Measurements from ENCODE around the gene SMAD7. TPM values are rescaled to one million over a fixed set of nuclear protein-coding genes. Genes with fewer than 3 reads are reported as not detected.

The SMAD7 gene
- total RNA-seq, 1 donor: 89.7 TPM

GRCh38 chr18:48957616-48958015 is 6.9 kb upstream of the SMAD7 start:
- peaks cover 13% of the 10 kb centered on the region for H3K4me1 ChIP-seq (ENCODE audit: insufficient read depth, low read length)
- H3K4me3 ChIP-seq (ENCODE audit: low read length): no peak overlapping the region
- no peaks in the 10 kb centered on the region for H3K9me3 ChIP-seq (ENCODE audit: low read depth, low read length)
- H3K27me3 ChIP-seq (ENCODE audit: insufficient read depth, low read length): no peaks in the 10 kb centered on the region

DNA sequence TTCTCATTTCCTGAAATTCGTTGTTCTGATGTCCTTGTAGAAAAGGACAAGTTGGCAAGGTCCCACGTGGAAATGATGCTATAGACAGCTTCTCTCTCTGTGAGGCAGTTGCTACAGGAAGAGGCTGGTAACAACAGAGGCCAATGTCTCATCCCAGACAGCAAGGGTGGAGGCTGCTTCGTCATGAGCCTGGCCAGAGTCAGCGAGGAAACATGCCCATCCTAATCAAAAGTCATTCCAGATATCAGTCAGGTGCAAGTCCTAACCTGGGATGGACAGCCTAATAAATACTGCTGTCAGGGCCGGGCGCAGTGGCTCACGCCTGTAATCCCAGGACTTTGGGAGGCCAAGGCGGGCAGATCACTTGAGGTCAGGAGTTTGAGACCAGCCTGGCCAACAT is 6.4 kb upstream of the SMAD7 start:
- Histone ChIP-seq H3K27me3 (ENCODE audit: insufficient read depth, low read length) (no peaks in the 10 kb centered on the region), H3K4me1 (ENCODE audit: insufficient read depth, low read length) (peaks cover 13% of the 10 kb centered on the region), H3K9me3 (ENCODE audit: low read depth, low read length) (no peaks in the 10 kb centered on the region), H3K4me3 (ENCODE audit: low read length) (no peak overlapping the region)

- H3K4me3 ChIP-seq (ENCODE audit: low read length): no peak overlapping the region
- H3K27me3 ChIP-seq (ENCODE audit: insufficient read depth, low read length): no peaks in the 10 kb centered on the region
- no peaks in the 10 kb centered on the region for H3K9me3 ChIP-seq (ENCODE audit: low read depth, low read length)
- peaks cover 13% of the 10 kb centered on the region for H3K4me1 ChIP-seq (ENCODE audit: insufficient read depth, low read length)
Observed at GRCh38 chr18:48956356-48956755, 5.6 kb upstream of the SMAD7 start.

GRCh38 chr18:48955830-48956261 is 5.1 kb upstream of the SMAD7 start:
- Histone ChIP-seq H3K4me1 (ENCODE audit: insufficient read depth, low read length) (peaks cover 16% of the 10 kb centered on the region), H3K4me3 (ENCODE audit: low read length) (no peak overlapping the region), H3K27me3 (ENCODE audit: insufficient read depth, low read length) (no peaks in the 10 kb centered on the region), H3K9me3 (ENCODE audit: low read depth, low read length) (no peaks in the 10 kb centered on the region)

GRCh38 chr18:48954886-48955819 is 4.4 kb upstream of the SMAD7 start:
- Histone ChIP-seq H3K9me3 (ENCODE audit: low read depth, low read length) (no peaks in the 10 kb centered on the region), H3K4me3 (ENCODE audit: low read length) (no peak overlapping the region), H3K27me3 (ENCODE audit: insufficient read depth, low read length) (no peaks in the 10 kb centered on the region), H3K4me1 (ENCODE audit: insufficient read depth, low read length) (peaks cover 18% of the 10 kb centered on the region)

- no peaks in the 10 kb centered on the region for H3K9me3 ChIP-seq (ENCODE audit: low read depth, low read length)
- H3K4me1 ChIP-seq (ENCODE audit: insufficient read depth, low read length): peaks cover 28% of the 10 kb centered on the region
- H3K27me3 ChIP-seq (ENCODE audit: insufficient read depth, low read length): no peaks in the 10 kb centered on the region
- peak overlapping the region; percentile 57 for H3K4me3 ChIP-seq (ENCODE audit: low read length)
Observed at GRCh38 chr18:48953104-48953706, 2.4 kb upstream of the SMAD7 start.

GRCh38 chr18:48952287-48953103 is 1.7 kb upstream of the SMAD7 start:
- no peaks in the 10 kb centered on the region for H3K27me3 ChIP-seq (ENCODE audit: insufficient read depth, low read length)
- H3K4me1 ChIP-seq (ENCODE audit: insufficient read depth, low read length): peaks cover 35% of the 10 kb centered on the region
- H3K9me3 ChIP-seq (ENCODE audit: low read depth, low read length): no peaks in the 10 kb centered on the region
- peak overlapping the region; percentile 57 for H3K4me3 ChIP-seq (ENCODE audit: low read length)

DNA sequence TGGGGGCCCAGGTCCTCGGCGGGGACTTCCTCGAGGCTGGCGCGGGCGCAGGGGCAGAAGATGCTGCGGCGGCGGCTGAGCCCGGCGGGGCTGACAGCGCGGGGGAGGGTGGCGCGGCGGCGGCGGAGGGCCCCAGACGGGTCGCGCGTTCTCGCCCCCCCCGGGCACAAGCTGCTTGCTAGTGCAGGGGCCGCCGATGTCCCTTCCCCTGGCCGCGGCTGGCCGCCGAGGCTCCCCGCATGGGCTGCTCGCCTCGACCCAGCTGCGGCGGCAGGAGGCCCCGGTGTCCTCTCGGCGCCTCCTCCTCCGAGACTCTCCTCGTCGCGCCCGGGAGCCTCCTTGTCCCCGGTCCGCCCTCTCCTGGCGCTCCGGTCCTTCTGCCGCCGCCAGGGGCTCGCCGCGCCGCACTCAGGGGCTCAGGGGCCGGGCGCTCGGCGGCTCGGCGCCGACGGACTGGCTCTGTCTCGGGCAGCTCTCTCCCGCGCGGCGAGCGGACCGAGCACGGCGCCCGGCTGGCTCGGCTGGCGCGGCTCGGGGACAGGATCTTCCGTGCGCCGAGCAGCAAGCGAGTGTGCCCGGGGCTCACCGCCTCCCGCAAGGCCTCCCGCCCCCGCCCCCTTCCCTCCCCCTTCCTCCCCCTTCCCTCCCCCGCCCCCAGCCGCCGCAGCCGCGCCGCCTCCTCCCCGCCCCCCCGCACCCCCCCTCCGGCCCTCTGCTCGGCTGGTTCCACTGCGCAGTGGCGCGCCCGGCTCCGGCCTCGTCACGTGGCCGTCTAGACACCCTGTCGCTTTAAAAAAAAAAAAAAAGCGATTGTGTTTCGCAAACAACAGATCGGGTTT is 902 bp upstream of the SMAD7 start:
- Histone ChIP-seq H3K9me3 (ENCODE audit: low read depth, low read length) (no peaks in the 10 kb centered on the region), H3K27me3 (ENCODE audit: insufficient read depth, low read length) (no peaks in the 10 kb centered on the region), H3K4me1 (ENCODE audit: insufficient read depth, low read length) (peaks cover 43% of the 10 kb centered on the region), H3K4me3 (ENCODE audit: low read length) (peak overlapping the region; percentile 69)

- Histone ChIP-seq H3K4me1 (ENCODE audit: insufficient read depth, low read length) (peaks cover 56% of the 10 kb centered on the region), H3K4me3 (ENCODE audit: low read length) (peak overlapping the region; percentile 69)
Observed at GRCh38 chr18:48949606-48950535, 894 bp downstream of the SMAD7 start.

GRCh38 chr18:48949050-48949605 is 1.6 kb downstream of the SMAD7 start:
- peaks cover 64% of the 10 kb centered on the region for H3K4me1 ChIP-seq (ENCODE audit: insufficient read depth, low read length)
- no peaks in the 10 kb centered on the region for H3K27me3 ChIP-seq (ENCODE audit: insufficient read depth, low read length)
- H3K9me3 ChIP-seq (ENCODE audit: low read depth, low read length): no peaks in the 10 kb centered on the region
- H3K4me3 ChIP-seq (ENCODE audit: low read length): peak overlapping the region; percentile 69

More at GRCh38 chr18:48949606-48950535, 894 bp downstream of the SMAD7 start:
- Histone ChIP-seq H3K27me3 (ENCODE audit: insufficient read depth, low read length) (no peaks in the 10 kb centered on the region), H3K9me3 (ENCODE audit: low read depth, low read length) (no peaks in the 10 kb centered on the region)

GRCh38 chr18:48948112-48949049 is 2.4 kb downstream of the SMAD7 start:
- H3K4me1 ChIP-seq (ENCODE audit: insufficient read depth, low read length): peaks cover 71% of the 10 kb centered on the region
- no peaks in the 10 kb centered on the region for H3K9me3 ChIP-seq (ENCODE audit: low read depth, low read length)
- peak overlapping the region; percentile 69 for H3K4me3 ChIP-seq (ENCODE audit: low read length)
- no peaks in the 10 kb centered on the region for H3K27me3 ChIP-seq (ENCODE audit: insufficient read depth, low read length)

DNA sequence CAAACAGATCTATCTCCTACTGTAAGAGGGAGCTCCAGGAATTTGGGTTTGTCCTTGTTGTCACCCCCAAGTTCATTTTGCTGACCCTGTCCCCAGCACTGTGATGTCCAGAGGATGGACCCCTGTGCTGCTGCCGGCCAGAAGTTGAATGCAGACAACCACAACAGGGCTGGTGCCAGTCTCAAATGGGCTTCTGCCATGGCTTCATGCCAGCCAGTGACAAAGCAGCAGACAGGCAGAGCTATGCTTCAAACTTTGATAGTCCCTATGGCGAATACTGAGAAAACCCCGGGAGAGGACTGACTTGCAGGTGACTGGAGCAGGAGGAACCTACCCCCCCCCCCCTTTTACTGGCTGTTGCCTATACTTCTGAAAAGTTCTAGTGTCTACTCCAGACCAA is 3.2 kb downstream of the SMAD7 start:
- no peaks in the 10 kb centered on the region for H3K9me3 ChIP-seq (ENCODE audit: low read depth, low read length)
- H3K4me3 ChIP-seq (ENCODE audit: low read length): no peak overlapping the region
- H3K27me3 ChIP-seq (ENCODE audit: insufficient read depth, low read length): no peaks in the 10 kb centered on the region
- H3K4me1 ChIP-seq (ENCODE audit: insufficient read depth, low read length): peaks cover 71% of the 10 kb centered on the region

Measured in mononuclear cell (primary cell).